Lung (tissue), 12 donors: ENCODE measurements around the gene CANT1. TPM values are rescaled to one million over a fixed set of nuclear protein-coding genes. Genes with fewer than 3 reads are reported as not detected.

Source experiments
- ATAC-seq: fragments of 200-7000 bp; cut with Tn5 transposase; one replicate; pipeline ENCODE4 v1.9.1; 2020; ENCODE audit warnings: moderate number of reproducible peaks; ENCODE audit not compliant: insufficient read depth, low FRiP score
- DNase-seq, 3 donors: peaks; one replicate each; pipeline ENCODE4 v3.0.0-alpha.2; 2013 to 2017
- H3K27ac ChIP-seq, 2 donors: one replicate each; pipeline ENCODE4 v1.5.1; 2013; ENCODE audit warnings: mild to moderate bottlenecking in 2 of 2, moderate library complexity in 2 of 2, control low read depth in 1 of 2, inconsistent platforms in 1 of 2, low read depth in 1 of 2, low read length in 1 of 2
- H3K27me3 ChIP-seq, 3 donors: one replicate each; pipeline ENCODE4 v1.5.1; 2013; ENCODE audit warnings: low read length in 2 of 3; ENCODE audit not compliant: control insufficient read depth in 3 of 3, insufficient read depth in 3 of 3
- H3K36me3 ChIP-seq, 4 donors: one replicate each; pipeline ENCODE4 v1.5.1; 2013; ENCODE audit warnings: low read length in 4 of 4, mild to moderate bottlenecking in 1 of 4, moderate library complexity in 1 of 4; ENCODE audit not compliant: control insufficient read depth in 4 of 4, insufficient read depth in 4 of 4
- H3K4me1 ChIP-seq, 5 donors: one replicate each; pipeline ENCODE4 v1.5.1; 2013; ENCODE audit warnings: low read length in 5 of 5, mild to moderate bottlenecking in 2 of 5, moderate library complexity in 1 of 5; ENCODE audit not compliant: control insufficient read depth in 5 of 5, insufficient read depth in 5 of 5
- H3K4me3 ChIP-seq: one replicate; pipeline ENCODE4 v1.5.1; 2013; ENCODE audit warnings: mild to moderate bottlenecking, control low read depth, moderate library complexity
- H3K9ac ChIP-seq, 2 donors: one replicate each; pipeline ENCODE4 v1.5.1; 2013; ENCODE audit warnings: low read length in 2 of 2, control low read depth in 1 of 2; ENCODE audit not compliant: insufficient read depth in 1 of 2
- H3K9me3 ChIP-seq, 4 donors: one replicate each; pipeline ENCODE4 v1.5.1; 2013; ENCODE audit warnings: low read length in 3 of 4, mild to moderate bottlenecking in 1 of 4, moderate library complexity in 1 of 4; ENCODE audit not compliant: control insufficient read depth in 4 of 4, insufficient read depth in 3 of 4
- CTCF ChIP-seq: IDR thresholded peaks from 2 replicates; pipeline ENCODE4 v1.5.1; 2012; ENCODE audit warnings: mild to moderate bottlenecking; ENCODE audit errors: control extremely low read depth, extremely low read depth
- WGBS, 2 donors: extraction: QIAGEN DNeasy Blood & Tissue Kit; methylation state at CpG; one replicate each; pipeline ENCODE4 v1.1.7; 2013; 5-methylcytosine and 5-hydroxymethylcytosine counted together
- polyA plus RNA-seq, 2 donors: library from polyadenylated mRNA; stranded (reverse); fragments of 200-250 nt; gene quantifications; one replicate each; pipeline ENCODE4 v1.2.1, GENCODE V29; 2013
- total RNA-seq, 2 donors: library from RNA; depleted of rRNA in 1 of 2; stranded (reverse); fragments of >200 nt in 1 of 2; gene quantifications; one replicate each; pipeline ENCODE4 v1.2.1, GENCODE V29; 2014 to 2021
- donor health status: control.
- donor health status: control.
- donor health status: Bipolar disorder and iron deficiency.
- donor health status: healthy.
- donor health status: DM: yes; HTN: yes; CAD: no.

Gene CANT1
- total and polyA plus RNA-seq, 4 donors: 8.5 to 75.8 (median 48.7) TPM

- ATAC-seq (no peak), DNase-seq (no peak)
- H3K9ac ChIP-seq: no peak overlapping the region
- H3K9me3 ChIP-seq: no peaks in the 10 kb centered on the region
- TF ChIP-seq CTCF: no peak
- peaks cover 0 to 9% (median 0%) of the 10 kb centered on the region in 5 donors for H3K4me1 ChIP-seq
- no peak overlapping the region for H3K4me3 ChIP-seq
- WGBS, 2 donors: 93% methylated on average over 10 of the region's 10 CpGs
- H3K36me3 ChIP-seq: peaks cover 0 to 3% (median 0%) of the 10 kb centered on the region in 4 donors
- H3K27me3 ChIP-seq: peaks cover 0 to 7% (median 0%) of the 10 kb centered on the region in 3 donors
- H3K27ac ChIP-seq: no peak overlapping the region
Measured at GRCh38 chr17:79043191-79043930, 33.8 kb upstream of the CANT1 start.

GRCh38 chr17:79042421-79043190 is 33.0 kb upstream of the CANT1 start:
- no peak for ATAC-seq
- DNase-seq: no peak
- WGBS, 2 donors: 61 to 62% methylated on average over 13 of the region's 13 CpGs

GRCh38 chr17:79041723-79042420 is 32.3 kb upstream of the CANT1 start:
- H3K36me3 ChIP-seq: no peaks in the 10 kb centered on the region
- no peak overlapping the region for H3K4me3 ChIP-seq
- peaks cover 0 to 7% (median 0%) of the 10 kb centered on the region in 3 donors for H3K27me3 ChIP-seq
- H3K9ac ChIP-seq: no peak overlapping the region
- ATAC-seq (no peak), DNase-seq (no peak)
- WGBS, 2 donors: 90 to 92% methylated on average over 29 of the region's 29 CpGs
- H3K4me1 ChIP-seq: peaks cover 0 to 8% (median 0%) of the 10 kb centered on the region in 5 donors
- no peak overlapping the region for H3K27ac ChIP-seq
- no peak for TF ChIP-seq CTCF
- no peaks in the 10 kb centered on the region for H3K9me3 ChIP-seq

More at GRCh38 chr17:79042421-79043190, 33.0 kb upstream of the CANT1 start:
- no peak overlapping the region for H3K9ac ChIP-seq
- peak; percentile 82 for TF ChIP-seq CTCF
- peaks cover 0 to 7% (median 0%) of the 10 kb centered on the region in 3 donors for H3K27me3 ChIP-seq
- H3K4me3 ChIP-seq: no peak overlapping the region
- no peaks in the 10 kb centered on the region for H3K9me3 ChIP-seq
- peaks cover 0 to 9% (median 0%) of the 10 kb centered on the region in 5 donors for H3K4me1 ChIP-seq
- H3K27ac ChIP-seq: no peak overlapping the region
- peaks cover 0 to 2% (median 0%) of the 10 kb centered on the region in 4 donors for H3K36me3 ChIP-seq
